ENCODE results near the gene MTHFD1L. TPM values are rescaled to one million over a fixed set of nuclear protein-coding genes. Genes with fewer than 3 reads are reported as not detected.
A peak's percentile ranks its signal among the peaks of the same experiment; 100 is the strongest.

Gene MTHFD1L
- total and polyA plus RNA-seq, 9 of the 15 experiments (the other 6 are each of a cell fraction or from before 2014, with no cell fraction given) = 20.9 to 128 (median 61.0) TPM

DNA sequence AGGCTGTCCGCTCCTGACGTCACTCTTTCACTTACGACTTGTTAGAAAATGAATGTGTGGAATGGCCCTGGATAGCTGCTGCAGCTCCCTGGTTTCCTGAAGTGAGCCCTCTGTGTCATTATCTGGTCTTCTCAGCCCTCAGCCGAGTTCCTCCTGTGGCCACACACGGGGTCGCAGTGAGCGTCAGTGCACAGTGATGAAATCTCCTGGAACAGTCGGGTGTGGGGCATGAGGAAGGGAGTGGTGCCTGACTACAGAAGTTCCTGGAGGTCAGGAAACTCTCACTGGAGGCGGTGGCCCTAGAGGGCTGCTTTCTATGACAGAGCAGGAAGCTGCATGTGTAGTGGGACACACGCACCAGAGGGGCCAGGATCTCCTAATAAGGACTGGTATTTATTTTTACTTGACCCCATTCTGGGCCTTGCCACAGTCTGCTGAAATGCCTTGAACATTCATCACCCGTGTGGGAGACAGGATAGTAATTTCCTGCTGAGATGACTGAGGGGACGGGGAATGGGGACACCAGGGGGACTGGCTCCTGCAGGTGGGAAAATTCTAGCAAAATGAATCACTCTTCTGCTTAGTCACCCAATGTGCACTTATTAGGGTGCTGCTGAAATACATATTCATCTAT, 175.5 kb downstream of the MTHFD1L start (continued):
- TF ChIP-seq, protein P1, sequence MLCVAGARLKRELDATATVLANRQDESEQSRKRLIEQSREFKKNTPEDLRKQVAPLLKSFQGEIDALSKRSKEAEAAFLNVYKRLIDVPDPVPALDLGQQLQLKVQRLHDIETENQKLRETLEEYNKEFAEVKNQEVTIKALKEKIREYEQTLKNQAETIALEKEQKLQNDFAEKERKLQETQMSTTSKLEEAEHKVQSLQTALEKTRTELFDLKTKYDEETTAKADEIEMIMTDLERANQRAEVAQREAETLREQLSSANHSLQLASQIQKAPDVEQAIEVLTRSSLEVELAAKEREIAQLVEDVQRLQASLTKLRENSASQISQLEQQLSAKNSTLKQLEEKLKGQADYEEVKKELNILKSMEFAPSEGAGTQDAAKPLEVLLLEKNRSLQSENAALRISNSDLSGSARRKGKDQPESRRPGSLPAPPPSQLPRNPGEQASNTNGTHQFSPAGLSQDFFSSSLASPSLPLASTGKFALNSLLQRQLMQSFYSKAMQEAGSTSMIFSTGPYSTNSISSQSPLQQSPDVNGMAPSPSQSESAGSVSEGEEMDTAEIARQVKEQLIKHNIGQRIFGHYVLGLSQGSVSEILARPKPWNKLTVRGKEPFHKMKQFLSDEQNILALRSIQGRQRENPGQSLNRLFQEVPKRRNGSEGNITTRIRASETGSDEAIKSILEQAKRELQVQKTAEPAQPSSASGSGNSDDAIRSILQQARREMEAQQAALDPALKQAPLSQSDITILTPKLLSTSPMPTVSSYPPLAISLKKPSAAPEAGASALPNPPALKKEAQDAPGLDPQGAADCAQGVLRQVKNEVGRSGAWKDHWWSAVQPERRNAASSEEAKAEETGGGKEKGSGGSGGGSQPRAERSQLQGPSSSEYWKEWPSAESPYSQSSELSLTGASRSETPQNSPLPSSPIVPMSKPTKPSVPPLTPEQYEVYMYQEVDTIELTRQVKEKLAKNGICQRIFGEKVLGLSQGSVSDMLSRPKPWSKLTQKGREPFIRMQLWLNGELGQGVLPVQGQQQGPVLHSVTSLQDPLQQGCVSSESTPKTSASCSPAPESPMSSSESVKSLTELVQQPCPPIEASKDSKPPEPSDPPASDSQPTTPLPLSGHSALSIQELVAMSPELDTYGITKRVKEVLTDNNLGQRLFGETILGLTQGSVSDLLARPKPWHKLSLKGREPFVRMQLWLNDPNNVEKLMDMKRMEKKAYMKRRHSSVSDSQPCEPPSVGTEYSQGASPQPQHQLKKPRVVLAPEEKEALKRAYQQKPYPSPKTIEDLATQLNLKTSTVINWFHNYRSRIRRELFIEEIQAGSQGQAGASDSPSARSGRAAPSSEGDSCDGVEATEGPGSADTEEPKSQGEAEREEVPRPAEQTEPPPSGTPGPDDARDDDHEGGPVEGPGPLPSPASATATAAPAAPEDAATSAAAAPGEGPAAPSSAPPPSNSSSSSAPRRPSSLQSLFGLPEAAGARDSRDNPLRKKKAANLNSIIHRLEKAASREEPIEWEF (CRISPR knock-in tag; IDR thresholded peaks at IDR 0.05) = peak; percentile 72; the same call in 1 of the 2 replicates
- peak; percentile 46 for TF ChIP-seq TAF1 (IDR thresholded peaks at IDR 0.05; ENCODE audit: control insufficient read depth, extremely low read depth, insufficient read depth, low read length, severe bottlenecking)
- 0 out of 2 replicates have a peak, but pooled peaks have one; percentile 44 for TF ChIP-seq SPI1 (IDR thresholded peaks at IDR 0.05; ENCODE audit: borderline replicate concordance, low read depth, low read length)
- TF ChIP-seq ARID1B (IDR thresholded peaks at IDR 0.05) = peak; percentile 88
- TF ChIP-seq GATAD2A (IDR thresholded peaks at IDR 0.05) = peak; percentile 46; the same call in 1 of the 2 replicates
- peak; percentile 39; the same call in 1 of the 2 replicates for TF ChIP-seq TRIM28 (IDR thresholded peaks at IDR 0.05)
- peak in 1 of 3 experiments; percentile 13 for TF ChIP-seq YY1 (IDR thresholded peaks at IDR 0.05; ENCODE audit: borderline replicate concordance in 1 of 3, control insufficient read depth in 1 of 3, extremely low read depth in 1 of 3, insufficient read depth in 3 of 3, insufficient read length in 1 of 3, insufficient replicate concordance in 2 of 3, low read depth in 1 of 3, low read length in 2 of 3)
- TF ChIP-seq TAL1 (IDR thresholded peaks at IDR 0.05) = peak; percentile 63
- TF ChIP-seq NRF1 (conservative IDR thresholded peaks at IDR 0.05 in 1 of 2, IDR thresholded peaks at IDR 0.05 in 1 of 2) = peak; percentile 51 to 64
- peak; percentile 81 for TF ChIP-seq HDAC2 (IDR thresholded peaks at IDR 0.05)
- TF ChIP-seq NFIC (IDR thresholded peaks at IDR 0.05) = peak; percentile 47; the same call in 1 of the 2 replicates
- TF ChIP-seq, protein P2, sequence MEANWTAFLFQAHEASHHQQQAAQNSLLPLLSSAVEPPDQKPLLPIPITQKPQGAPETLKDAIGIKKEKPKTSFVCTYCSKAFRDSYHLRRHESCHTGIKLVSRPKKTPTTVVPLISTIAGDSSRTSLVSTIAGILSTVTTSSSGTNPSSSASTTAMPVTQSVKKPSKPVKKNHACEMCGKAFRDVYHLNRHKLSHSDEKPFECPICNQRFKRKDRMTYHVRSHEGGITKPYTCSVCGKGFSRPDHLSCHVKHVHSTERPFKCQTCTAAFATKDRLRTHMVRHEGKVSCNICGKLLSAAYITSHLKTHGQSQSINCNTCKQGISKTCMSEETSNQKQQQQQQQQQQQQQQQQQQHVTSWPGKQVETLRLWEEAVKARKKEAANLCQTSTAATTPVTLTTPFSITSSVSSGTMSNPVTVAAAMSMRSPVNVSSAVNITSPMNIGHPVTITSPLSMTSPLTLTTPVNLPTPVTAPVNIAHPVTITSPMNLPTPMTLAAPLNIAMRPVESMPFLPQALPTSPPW (CRISPR knock-in tag; IDR thresholded peaks at IDR 0.05) = peak; percentile 50; the same call in 1 of the 2 replicates
- peak; percentile 27; the same call in 1 of the 2 replicates for TF ChIP-seq ZFX (CRISPR knock-in tag; IDR thresholded peaks at IDR 0.05)
- peak; percentile 43; the same call in 1 of the 2 replicates for TF ChIP-seq ZBTB17 (CRISPR knock-in tag; IDR thresholded peaks at IDR 0.05)
- peak; percentile 31; the same call in 1 of the 2 replicates for TF ChIP-seq MTA2 (IDR thresholded peaks at IDR 0.05; ENCODE audit: low read depth)
- TF ChIP-seq LCOR (CRISPR knock-in tag; IDR thresholded peaks at IDR 0.05) = peak; percentile 36; the same call in 1 of the 2 replicates
- peak; percentile 61 for TF ChIP-seq STAT5A (IDR thresholded peaks at IDR 0.05; ENCODE audit: borderline replicate concordance, low read length)
- peak; percentile 10; the same call in 1 of the 2 replicates for TF ChIP-seq ATF1 (CRISPR knock-in tag; IDR thresholded peaks at IDR 0.05)
- TF ChIP-seq ATF1 (tag; IDR thresholded peaks at IDR 0.05) = peak; percentile 89
- TF ChIP-seq FOSL1 (tag; conservative IDR thresholded peaks at IDR 0.05) = peak; percentile 78
- TF ChIP-seq CBFA2T2 (conservative IDR thresholded peaks at IDR 0.05) = peak; percentile 54; the same call in 1 of the 2 replicates
- TF ChIP-seq CREB1 (IDR thresholded peaks at IDR 0.05) = peak; percentile 86
- peak; percentile 84; the same call in 1 of the 2 replicates for TF ChIP-seq CREB1 (CRISPR knock-in tag; IDR thresholded peaks at IDR 0.05)
- TF ChIP-seq MBD2 (IDR thresholded peaks at IDR 0.05; ENCODE audit: borderline replicate concordance, low read depth) = peak; percentile 51; the same call in 1 of the 2 replicates

All from K562 (cell line).